Measurements from ENCODE around the gene ROGDI.

DNA sequence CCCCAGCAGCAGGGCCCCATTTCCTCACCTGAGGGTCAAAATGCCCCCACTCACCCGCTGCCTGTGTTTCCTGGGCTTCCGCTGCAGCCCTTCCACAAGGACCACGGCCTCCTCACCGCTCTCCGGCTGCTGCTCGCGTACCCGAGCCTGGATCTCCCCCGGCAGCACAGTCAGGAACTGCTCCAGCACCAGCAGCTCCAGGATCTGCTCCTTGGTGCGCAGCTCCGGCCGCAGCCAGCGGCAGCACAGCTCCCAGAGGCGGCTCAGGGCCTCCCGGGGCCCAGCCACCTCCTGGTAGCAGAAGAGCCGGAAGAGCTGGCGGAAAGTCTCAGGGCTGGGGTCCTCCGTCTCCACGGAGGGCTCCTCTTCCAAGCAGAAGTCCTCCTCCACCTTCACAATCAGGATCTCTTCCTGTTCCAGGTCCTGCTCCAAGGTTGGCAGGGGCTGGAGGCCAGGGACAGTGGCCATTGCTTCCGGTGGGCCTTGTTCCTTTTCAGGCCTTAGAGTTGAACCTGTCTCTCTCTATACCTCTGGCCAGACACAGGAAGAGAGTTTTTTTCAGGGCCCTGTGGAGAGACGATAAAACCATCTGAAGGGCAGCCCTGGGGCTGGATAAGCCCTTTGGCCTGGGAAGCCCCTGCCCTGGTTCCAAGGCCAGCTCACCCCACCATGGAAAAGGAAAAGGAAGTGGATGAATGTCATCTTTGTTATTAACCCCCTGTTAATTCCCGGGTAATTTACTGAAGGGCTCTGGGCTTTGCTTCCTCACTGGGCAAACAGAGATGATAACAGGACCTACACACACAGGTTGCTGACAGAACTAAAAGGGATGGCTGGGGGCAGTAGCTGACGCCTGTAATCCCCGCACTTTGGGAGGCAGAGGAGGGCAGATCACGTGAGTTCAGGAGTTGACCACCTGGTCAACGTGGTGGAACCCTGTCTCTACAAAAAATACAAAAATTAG, 36.6 kb downstream of the ROGDI start:
- TF ChIP-seq GATA3 (IDR thresholded peaks at IDR 0.05; ENCODE audit: borderline replicate concordance) (no peak), RAD21 (conservative IDR thresholded peaks at IDR 0.05 in 1 of 2, IDR thresholded peaks at IDR 0.05 in 1 of 2) (no peak), ZFP36 (IDR thresholded peaks at IDR 0.05; ENCODE audit: borderline replicate concordance, partially characterized antibody) (no peak), CTCF (IDR thresholded peaks at IDR 0.05) (no peak), NR3C1 (IDR thresholded peaks at IDR 0.05) (no peak), RFX5 (IDR thresholded peaks at IDR 0.05) (no peak), JUNB (IDR thresholded peaks at IDR 0.05) (no peak), REST (IDR thresholded peaks at IDR 0.05) (no peak), POLR2A (IDR thresholded peaks at IDR 0.05; ENCODE audit: low read length) (no peak), EP300 (IDR thresholded peaks at IDR 0.05) (no peak), MYC (IDR thresholded peaks at IDR 0.05; ENCODE audit: borderline replicate concordance, low read length) (no peak)
- TF ChIP-seq, protein P1, sequence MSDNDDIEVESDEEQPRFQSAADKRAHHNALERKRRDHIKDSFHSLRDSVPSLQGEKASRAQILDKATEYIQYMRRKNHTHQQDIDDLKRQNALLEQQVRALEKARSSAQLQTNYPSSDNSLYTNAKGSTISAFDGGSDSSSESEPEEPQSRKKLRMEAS (IDR thresholded peaks at IDR 0.05) = no peak
- TF ChIP-seq, protein P2, sequence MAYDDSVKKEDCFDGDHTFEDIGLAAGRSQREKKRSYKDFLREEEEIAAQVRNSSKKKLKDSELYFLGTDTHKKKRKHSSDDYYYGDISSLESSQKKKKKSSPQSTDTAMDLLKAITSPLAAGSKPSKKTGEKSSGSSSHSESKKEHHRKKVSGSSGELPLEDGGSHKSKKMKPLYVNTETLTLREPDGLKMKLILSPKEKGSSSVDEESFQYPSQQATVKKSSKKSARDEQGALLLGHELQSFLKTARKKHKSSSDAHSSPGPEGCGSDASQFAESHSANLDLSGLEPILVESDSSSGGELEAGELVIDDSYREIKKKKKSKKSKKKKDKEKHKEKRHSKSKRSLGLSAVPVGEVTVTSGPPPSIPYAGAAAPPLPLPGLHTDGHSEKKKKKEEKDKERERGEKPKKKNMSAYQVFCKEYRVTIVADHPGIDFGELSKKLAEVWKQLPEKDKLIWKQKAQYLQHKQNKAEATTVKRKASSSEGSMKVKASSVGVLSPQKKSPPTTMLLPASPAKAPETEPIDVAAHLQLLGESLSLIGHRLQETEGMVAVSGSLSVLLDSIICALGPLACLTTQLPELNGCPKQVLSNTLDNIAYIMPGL (CRISPR knock-in tag; IDR thresholded peaks at IDR 0.05; ENCODE audit: borderline replicate concordance) = no peak
- TF ChIP-seq, protein P3, sequence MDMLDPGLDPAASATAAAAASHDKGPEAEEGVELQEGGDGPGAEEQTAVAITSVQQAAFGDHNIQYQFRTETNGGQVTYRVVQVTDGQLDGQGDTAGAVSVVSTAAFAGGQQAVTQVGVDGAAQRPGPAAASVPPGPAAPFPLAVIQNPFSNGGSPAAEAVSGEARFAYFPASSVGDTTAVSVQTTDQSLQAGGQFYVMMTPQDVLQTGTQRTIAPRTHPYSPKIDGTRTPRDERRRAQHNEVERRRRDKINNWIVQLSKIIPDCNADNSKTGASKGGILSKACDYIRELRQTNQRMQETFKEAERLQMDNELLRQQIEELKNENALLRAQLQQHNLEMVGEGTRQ (IDR thresholded peaks at IDR 0.05) = peak; percentile 31

All from A549 (cell line).